NT2/D1 (cell line): ENCODE data around the gene NOP56.

Experiments
- SUZ12 ChIP-seq: IDR thresholded peaks from 2 replicates; pipeline ENCODE4 v1.6.1; 2011; ENCODE audit not compliant: insufficient read length, insufficient read depth; ENCODE audit errors: extremely low read depth
- YY1 ChIP-seq: IDR thresholded peaks from 2 replicates; pipeline ENCODE4 v1.6.1; 2011; ENCODE audit not compliant: insufficient read length, insufficient read depth
- ZNF274 ChIP-seq: IDR thresholded peaks from 2 replicates; pipeline ENCODE4 v1.6.1; 2011; ENCODE audit warnings: mild to moderate bottlenecking, low read depth, low read length

GRCh38 chr20:2707353-2708072, 55.1 kb downstream of the NOP56 start:
- TF ChIP-seq YY1 (no peak), SUZ12 (no peak), ZNF274 (no peak)
